H9 (cell line): ENCODE measurements around the gene VSTM2L. TPM values are rescaled to one million over a fixed set of nuclear protein-coding genes. Genes with fewer than 3 reads are reported as not detected.

Experiments
- DNase-seq: peaks from one replicate; pipeline ENCODE4 v3.0.0-alpha.2; 2017
- H2AFZ ChIP-seq: one replicate; pipeline ENCODE4 v1.6.1; 2013; ENCODE audit warnings: mild to moderate bottlenecking, low read length, control low read depth, moderate library complexity
- H2AK5ac ChIP-seq: 2 replicates; pipeline ENCODE4 v1.6.1; 2013; ENCODE audit warnings: low read length, control low read depth, mixed read lengths; ENCODE audit not compliant: insufficient read length
- H2BK120ac ChIP-seq: one replicate; pipeline ENCODE4 v1.6.1; 2013; ENCODE audit warnings: low read depth, mild to moderate bottlenecking, low read length, control low read depth, inconsistent platforms; ENCODE audit not compliant: poor library complexity, severe bottlenecking
- H2BK12ac ChIP-seq: 2 replicates; pipeline ENCODE4 v1.6.1; 2013; ENCODE audit warnings: low read length, control low read depth, mixed read lengths, low read depth; ENCODE audit not compliant: insufficient read length
- H2BK15ac ChIP-seq: 2 replicates; pipeline ENCODE4 v1.6.1; 2013; ENCODE audit warnings: low read depth, low read length, control low read depth
- H2BK20ac ChIP-seq: one replicate; pipeline ENCODE4 v1.6.1; 2013; ENCODE audit warnings: low read depth, mild to moderate bottlenecking, low read length, control low read depth, inconsistent platforms; ENCODE audit not compliant: poor library complexity, severe bottlenecking
- H2BK5ac ChIP-seq: 2 replicates; pipeline ENCODE4 v1.6.1; 2013; ENCODE audit warnings: low read length, control low read depth, mixed read lengths; ENCODE audit not compliant: insufficient read length
- H3K14ac ChIP-seq: 2 replicates; pipeline ENCODE4 v1.6.1; 2013; ENCODE audit warnings: low read length, control low read depth; ENCODE audit not compliant: insufficient read depth
- H3K18ac ChIP-seq: 2 replicates; pipeline ENCODE4 v1.6.1; 2013; ENCODE audit warnings: low read depth, mild to moderate bottlenecking, mixed read lengths, low read length, control low read depth; ENCODE audit not compliant: insufficient read length
- H3K23ac ChIP-seq: 2 replicates; pipeline ENCODE4 v1.6.1; 2013; ENCODE audit warnings: low read length, control low read depth, mixed read lengths, low read depth; ENCODE audit not compliant: insufficient read length
- H3K23me2 ChIP-seq: 2 replicates; pipeline ENCODE4 v1.6.1; 2013; ENCODE audit warnings: low read depth, mild to moderate bottlenecking, mixed read lengths, low read length, control low read depth; ENCODE audit not compliant: insufficient read length, poor library complexity, severe bottlenecking
- H3K27ac ChIP-seq: 2 replicates; pipeline ENCODE4 v1.5.1; 2013; ENCODE audit warnings: low read length, control low read depth, mixed read lengths, low read depth; ENCODE audit not compliant: insufficient read length
- H3K27me3 ChIP-seq: 2 replicates; pipeline ENCODE4 v1.6.1; 2013; ENCODE audit warnings: low read length, control low read depth, inconsistent platforms; ENCODE audit not compliant: insufficient read depth
- H3K4ac ChIP-seq: 2 replicates; pipeline ENCODE4 v1.6.1; 2013; ENCODE audit warnings: low read depth, mild to moderate bottlenecking, control low read depth, inconsistent platforms, low read length, moderate library complexity
- H3K4me1 ChIP-seq: 2 replicates; pipeline ENCODE4 v1.6.1; 2013; ENCODE audit warnings: low read length, control low read depth, inconsistent platforms; ENCODE audit not compliant: insufficient read depth
- H3K4me2 ChIP-seq: 2 replicates; pipeline ENCODE4 v1.6.1; 2013; ENCODE audit warnings: low read length, control low read depth, mixed read lengths; ENCODE audit not compliant: insufficient read length, insufficient read depth
- H3K56ac ChIP-seq: 2 replicates; pipeline ENCODE4 v1.6.1; 2013; ENCODE audit warnings: low read depth, mild to moderate bottlenecking, mixed read lengths, low read length, control low read depth; ENCODE audit not compliant: insufficient read length
- H3K79me1 ChIP-seq: 2 replicates; pipeline ENCODE4 v1.6.1; 2013; ENCODE audit warnings: low read depth, mild to moderate bottlenecking, moderate library complexity, low read length, control low read depth, inconsistent platforms; ENCODE audit not compliant: insufficient read depth, poor library complexity, severe bottlenecking
- H3K79me2 ChIP-seq: 2 replicates; pipeline ENCODE4 v1.6.1; 2013; ENCODE audit warnings: low read length, control low read depth, inconsistent platforms; ENCODE audit not compliant: insufficient read depth
- H3K9ac ChIP-seq: 2 replicates; pipeline ENCODE4 v1.6.1; 2013; ENCODE audit warnings: low read length, control low read depth, mixed read lengths; ENCODE audit not compliant: insufficient read length; ENCODE audit errors: extremely low read depth
- H3K9me3 ChIP-seq: one replicate; pipeline ENCODE4 v1.6.1; 2013; ENCODE audit warnings: low read depth, low read length, inconsistent platforms; ENCODE audit not compliant: control insufficient read depth
- H3T11ph ChIP-seq: one replicate; pipeline ENCODE4 v1.6.1; 2013; ENCODE audit warnings: mild to moderate bottlenecking, low read length, control low read depth, inconsistent platforms
- H4K20me1 ChIP-seq: one replicate; pipeline ENCODE4 v1.6.1; 2013; ENCODE audit not compliant: control insufficient read depth, insufficient read length, insufficient read depth
- H4K5ac ChIP-seq: 2 replicates; pipeline ENCODE4 v1.6.1; 2013; ENCODE audit warnings: low read depth, mild to moderate bottlenecking, mixed read lengths, low read length, control low read depth; ENCODE audit not compliant: insufficient read length
- H4K8ac ChIP-seq: replicated peaks from 2 replicates; pipeline ENCODE4 v1.6.1; 2013; ENCODE audit warnings: low read length, control low read depth, mixed read lengths, low read depth; ENCODE audit not compliant: insufficient read length
- H4K91ac ChIP-seq: 2 replicates; pipeline ENCODE4 v1.6.1; 2013; ENCODE audit warnings: low read depth, mild to moderate bottlenecking, moderate library complexity, mixed read lengths, low read length, control low read depth; ENCODE audit not compliant: insufficient read length
- H3K27ac Mint-ChIP-seq, 3 experiments: 2 replicates in 2 of 3; 3 replicates in 1 of 3; pipeline ENCODE4 v1.8.0; 2020 to 2021; ENCODE audit warnings: mixed read lengths in 3 of 3, mild to moderate bottlenecking in 1 of 3, moderate library complexity in 1 of 3
- H3K27me3 Mint-ChIP-seq: 2 replicates; pipeline ENCODE4 v1.8.0; 2021; ENCODE audit warnings: low read depth, mild to moderate bottlenecking, moderate library complexity, mixed read lengths
- H3K36me3 Mint-ChIP-seq, 3 experiments: 2 replicates in 2 of 3; 3 replicates in 1 of 3; pipeline ENCODE4 v1.8.0; 2020 to 2021; ENCODE audit warnings: low read depth in 3 of 3, mixed read lengths in 3 of 3; ENCODE audit not compliant: insufficient read depth in 1 of 3
- H3K4me1 Mint-ChIP-seq, 2 experiments: 2 replicates each; pipeline ENCODE4 v1.8.0; 2020; ENCODE audit warnings: mixed read lengths in 2 of 2
- H3K4me3 Mint-ChIP-seq, 2 experiments: 2 replicates in 1 of 2; 3 replicates in 1 of 2; pipeline ENCODE4 v1.8.0; 2020 to 2021; ENCODE audit warnings: mild to moderate bottlenecking in 2 of 2, mixed read lengths in 2 of 2, moderate library complexity in 1 of 2
- H3K9me3 Mint-ChIP-seq, 2 experiments: 2 replicates in 1 of 2; 3 replicates in 1 of 2; pipeline ENCODE4 v1.8.0; 2020; ENCODE audit warnings: mild to moderate bottlenecking in 2 of 2, mixed read lengths in 2 of 2, moderate library complexity in 1 of 2
- CTCF ChIP-seq: fragments of 200-600 bp; sonication (generic); conservative IDR thresholded peaks from 3 replicates; pipeline ENCODE4 v1.8.0; 2021; ENCODE audit warnings: antibody characterized with exemption, mild to moderate bottlenecking
- WGBS: extraction: QIAGEN DNeasy Blood & Tissue Kit; methylation state at CpG from one replicate; pipeline ENCODE4 v1.1.7; 2013; ENCODE audit warnings: missing lambda C conversion rate, low lambda C conversion rate, mixed read lengths; ENCODE audit not compliant: insufficient read length; ENCODE audit errors: extremely low coverage; 5-methylcytosine and 5-hydroxymethylcytosine counted together
- total RNA-seq: library from RNA; stranded (reverse); gene quantifications from 2 replicates; pipeline ENCODE4 v1.2.1, GENCODE V29; 2021

Gene VSTM2L
- total RNA-seq, 1 experiment from 2014 or later = 2.1 TPM

GRCh38 chr20:37922016-37922415, 19.1 kb downstream of the VSTM2L start:
- Mint-ChIP-seq H3K4me1 (peaks cover 21 to 41% of the 10 kb centered on the region in 2 experiments), H3K27me3 (peaks cover 20% of the 10 kb centered on the region), H3K4me3 (no peak overlapping the region), H3K9me3 (no peaks in the 10 kb centered on the region; a peak in 1 of 5 replicates), H3K27ac (no peak overlapping the region), H3K36me3 (no peaks in the 10 kb centered on the region)
- H3K4me2 ChIP-seq = no peak overlapping the region
- no peak overlapping the region for H3T11ph ChIP-seq
- no peak overlapping the region for H2BK120ac ChIP-seq
- H3K9ac ChIP-seq = no peak overlapping the region
- H3K4me1 ChIP-seq = no peaks in the 10 kb centered on the region; the same call in 1 of the 2 replicates
- H2BK20ac ChIP-seq = no peak overlapping the region
- no peak overlapping the region for H3K27ac ChIP-seq
- H3K14ac ChIP-seq = no peak overlapping the region
- no peaks in the 10 kb centered on the region for H3K79me1 ChIP-seq
- no peak for DNase-seq
- no peaks in the 10 kb centered on the region for H3K79me2 ChIP-seq
- H2BK15ac ChIP-seq = no peak overlapping the region
- H2AK5ac ChIP-seq = no peak overlapping the region
- no peak overlapping the region for H3K18ac ChIP-seq
- H3K56ac ChIP-seq = no peak overlapping the region
- H2AFZ ChIP-seq = no peak overlapping the region
- H2BK12ac ChIP-seq = no peak overlapping the region
- H3K23me2 ChIP-seq = no peaks in the 10 kb centered on the region
- no peak for TF ChIP-seq CTCF
- H3K23ac ChIP-seq = no peak overlapping the region
- no peak overlapping the region for H4K91ac ChIP-seq
- WGBS = no CpG with 5 or more reads among the region's 3 CpGs
- H2BK5ac ChIP-seq = no peak overlapping the region
- no peak overlapping the region for H4K5ac ChIP-seq
- H4K8ac ChIP-seq = no peak overlapping the region
- H3K4ac ChIP-seq = no peak overlapping the region
- no peaks in the 10 kb centered on the region for H4K20me1 ChIP-seq
- H3K27me3 ChIP-seq = no peaks in the 10 kb centered on the region
- no peaks in the 10 kb centered on the region for H3K9me3 ChIP-seq
